GM12873 (cell line): ENCODE measurements around the gene GLP1R.

Experiments
- CTCF ChIP-seq: IDR thresholded peaks from 2 replicates; pipeline ENCODE4 v1.5.1; 2012; ENCODE audit warnings: low read depth, mild to moderate bottlenecking, moderate library complexity, low read length, control low read depth; ENCODE audit not compliant: insufficient read depth; ENCODE audit errors: missing control alignments

The GLP1R gene

DNA sequence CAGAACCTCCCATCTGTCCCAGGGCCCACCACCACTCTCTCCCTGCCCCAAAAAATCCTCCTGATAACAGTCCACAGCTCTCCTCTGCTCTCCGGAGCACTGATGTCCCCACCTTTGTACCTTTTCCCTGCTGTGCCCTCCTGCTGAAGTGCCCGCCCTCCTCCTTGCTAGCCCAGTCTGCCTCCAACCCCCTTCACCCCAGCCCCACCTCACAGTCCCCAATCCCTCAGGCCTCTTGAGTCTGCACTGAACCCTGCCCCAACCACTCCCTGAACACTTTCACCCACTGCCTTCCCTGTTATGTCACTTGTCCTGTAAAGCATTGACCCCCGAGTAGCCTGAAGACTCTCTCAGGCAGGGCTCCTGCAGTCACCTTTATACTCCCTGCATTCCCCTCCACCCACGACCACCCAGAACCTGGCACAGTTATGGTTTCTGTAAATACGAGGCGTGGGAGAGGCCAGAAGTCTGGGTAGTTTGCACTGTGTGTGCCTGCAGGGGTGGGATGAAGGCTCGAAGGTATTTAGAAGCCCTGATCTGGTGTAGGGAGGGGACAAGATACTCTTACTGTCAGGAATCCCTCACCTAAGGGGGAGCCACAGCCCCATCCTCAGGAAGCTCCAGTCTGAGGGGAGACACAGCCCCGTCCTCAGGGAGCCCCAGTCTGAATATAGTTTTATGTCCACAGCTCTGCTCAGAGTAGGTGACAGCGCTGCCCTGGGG, 5.4 kb downstream of the GLP1R start:
- TF ChIP-seq CTCF = no peak

- TF ChIP-seq CTCF = no peak
These were observed 6.1 kb downstream of the GLP1R start for GRCh38 chr6:39054577-39055142.

DNA sequence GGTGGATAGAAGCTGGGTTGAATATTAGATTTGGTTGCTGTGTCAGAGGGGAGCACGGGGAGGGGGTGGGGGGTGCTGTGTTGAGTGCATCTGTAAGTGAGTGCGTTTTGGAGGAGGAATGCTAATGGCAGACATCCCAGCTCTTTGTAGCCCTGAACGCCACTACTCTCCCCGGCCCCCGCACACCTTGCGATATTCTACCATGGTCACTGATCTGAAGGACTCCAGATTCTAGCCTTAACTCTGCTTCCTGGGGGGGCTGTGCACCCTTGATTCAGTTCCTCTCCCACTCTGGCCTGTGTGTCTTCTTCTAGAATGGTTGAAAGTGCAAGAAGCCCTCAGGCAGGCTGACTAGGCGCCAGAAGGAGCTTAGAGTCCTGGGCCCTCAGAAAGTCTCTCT, 7.1 kb downstream of the GLP1R start:
- TF ChIP-seq CTCF = no peak

- TF ChIP-seq CTCF = no peak
These were observed 7.6 kb downstream of the GLP1R start for GRCh38 chr6:39056191-39056590.

- TF ChIP-seq CTCF = no peak
These were observed 8.1 kb downstream of the GLP1R start for GRCh38 chr6:39056681-39057080.

DNA sequence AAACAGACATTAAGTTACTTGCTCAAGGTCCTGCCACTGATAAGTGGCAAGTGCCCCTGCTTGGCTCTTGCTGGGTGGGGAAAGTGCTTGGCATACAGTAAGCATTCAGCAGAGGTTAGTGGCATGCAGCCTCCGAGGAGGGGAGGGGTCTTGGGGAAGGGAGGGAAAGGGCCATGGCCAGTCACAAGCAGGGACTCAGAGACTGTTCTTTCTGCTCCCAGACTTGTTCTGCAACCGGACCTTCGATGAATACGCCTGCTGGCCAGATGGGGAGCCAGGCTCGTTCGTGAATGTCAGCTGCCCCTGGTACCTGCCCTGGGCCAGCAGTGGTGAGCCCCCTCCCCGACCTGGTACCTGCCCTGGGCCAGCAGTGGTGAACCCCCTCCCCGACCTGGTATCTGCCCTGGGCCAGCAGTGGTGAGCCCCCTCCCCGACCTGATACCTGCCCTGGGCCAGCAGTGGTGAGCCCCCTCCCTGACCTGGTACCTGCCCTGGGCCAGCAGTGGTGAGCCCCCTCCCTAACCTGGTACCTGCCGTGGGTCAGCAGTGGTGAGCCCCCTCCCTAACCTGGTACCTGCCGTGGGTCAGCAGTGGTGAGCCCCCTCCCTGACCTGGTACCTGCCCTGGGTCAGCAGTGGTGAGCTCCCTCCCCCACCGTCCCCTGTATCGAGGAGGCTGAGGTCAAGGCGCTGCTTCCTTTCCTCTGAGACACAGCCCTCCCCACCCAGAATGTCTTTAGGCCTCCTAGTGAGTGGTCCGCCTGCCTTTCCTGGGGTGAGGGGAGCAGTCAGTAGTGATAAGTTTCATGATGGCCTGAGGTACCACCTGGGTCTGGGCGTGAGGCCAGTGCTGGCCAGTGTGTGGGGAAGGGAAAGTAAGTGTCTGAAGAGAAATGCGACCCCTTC, 8.9 kb downstream of the GLP1R start:
- no peak for TF ChIP-seq CTCF
